IMR-90 (cell line): ENCODE measurements around the gene KLHDC10. TPM values are rescaled to one million over a fixed set of nuclear protein-coding genes. Genes with fewer than 3 reads are reported as not detected.

Experiments used
- ATAC-seq: fragments of 200-7000 bp; cut with Tn5 transposase; 2 replicates; pipeline ENCODE4 v1.9.1; 2020; ENCODE audit warnings: low read depth, mild to moderate bottlenecking, moderate library complexity
- BruUV-seq: library from RNA; stranded (reverse); fragments of 400-500 nt; replicated peaks from 2 replicates; lab custom pipeline; 2021; lab: Mats Ljungman, UMichigan
- CTCF ChIA-PET: fragments of 300-600 bp; formaldehyde crosslinking; extraction: SDS; loops from one replicate; lab custom pipeline; 2021; ENCODE audit warnings: antibody characterized with exemption; lab: Yijun Ruan, JAX
- POLR2A ChIA-PET: fragments of 300-600 bp; sonication (Branson Sonifier 250); formaldehyde crosslinking; loops from one replicate; lab custom pipeline; 2022; ENCODE audit warnings: antibody characterized with exemption; ENCODE audit not compliant: unreplicated experiment; lab: Charles Lee
- DNase-seq: peaks from one replicate; pipeline ENCODE4 v3.0.0; 2013
- H2AFZ ChIP-seq: replicated peaks from 2 replicates; pipeline ENCODE3; 2013; ENCODE audit warnings: low read length, mild to moderate bottlenecking; ENCODE audit not compliant: poor library complexity
- H2AK5ac ChIP-seq: 2 replicates; pipeline ENCODE4 v1.6.1; 2013; ENCODE audit warnings: low read depth, low read length, inconsistent platforms
- H2AK9ac ChIP-seq: replicated peaks from 2 replicates; pipeline ENCODE3; 2013; ENCODE audit warnings: mild to moderate bottlenecking, low read depth, low read length, moderate library complexity; ENCODE audit not compliant: poor library complexity
- H2BK120ac ChIP-seq: 2 replicates; pipeline ENCODE4 v1.6.1; 2013; ENCODE audit warnings: low read depth, low read length, inconsistent platforms
- H2BK15ac ChIP-seq: 3 replicates; pipeline ENCODE4 v1.6.1; 2013; ENCODE audit warnings: low read depth, low read length, inconsistent platforms
- H2BK20ac ChIP-seq: 2 replicates; pipeline ENCODE4 v1.6.1; 2013; ENCODE audit warnings: low read depth, mild to moderate bottlenecking, inconsistent platforms, low read length, moderate library complexity
- H2BK5ac ChIP-seq: 2 replicates; pipeline ENCODE4 v1.6.1; 2013; ENCODE audit warnings: mild to moderate bottlenecking, low read depth, low read length, inconsistent platforms; ENCODE audit not compliant: poor library complexity, severe bottlenecking
- H3K14ac ChIP-seq: replicated peaks from 2 replicates; pipeline ENCODE4 v1.6.1; 2013; ENCODE audit warnings: low read depth, low read length, inconsistent platforms
- H3K18ac ChIP-seq: 2 replicates; pipeline ENCODE4 v1.6.1; 2013; ENCODE audit warnings: low read depth, low read length, control low read depth
- H3K23ac ChIP-seq: 2 replicates; pipeline ENCODE4 v1.6.1; 2013; ENCODE audit warnings: low read depth, low read length, inconsistent platforms
- H3K27ac ChIP-seq: 2 replicates; pipeline ENCODE4 v1.5.1; 2013; ENCODE audit warnings: mild to moderate bottlenecking, control low read depth, low read length; ENCODE audit not compliant: insufficient read depth
- H3K27me3 ChIP-seq: 2 replicates; pipeline ENCODE4 v1.6.1; 2013; ENCODE audit warnings: low read length; ENCODE audit not compliant: control insufficient read depth, insufficient read depth
- H3K36me3 ChIP-seq: 2 replicates; pipeline ENCODE4 v1.6.1; 2013; ENCODE audit warnings: low read length, mixed read lengths; ENCODE audit not compliant: control insufficient read depth, insufficient read depth
- H3K4ac ChIP-seq: 2 replicates; pipeline ENCODE4 v1.6.1; 2013; ENCODE audit warnings: low read depth, low read length, inconsistent platforms
- H3K4me1 ChIP-seq: 2 replicates; pipeline ENCODE4 v1.6.1; 2013; ENCODE audit warnings: low read length, mixed read lengths; ENCODE audit not compliant: control insufficient read depth, insufficient read depth
- H3K4me2 ChIP-seq: 2 replicates; pipeline ENCODE4 v1.6.1; 2013; ENCODE audit warnings: low read depth, mild to moderate bottlenecking, control low read depth, low read length, moderate library complexity
- H3K4me3 ChIP-seq: 2 replicates; pipeline ENCODE4 v1.5.1; 2013; ENCODE audit warnings: low read depth, mild to moderate bottlenecking, control low read depth, low read length, moderate library complexity; ENCODE audit not compliant: insufficient read depth
- H3K56ac ChIP-seq: 2 replicates; pipeline ENCODE4 v1.6.1; 2013; ENCODE audit warnings: low read length, inconsistent platforms; ENCODE audit not compliant: insufficient read depth; ENCODE audit errors: extremely low read depth
- H3K79me1 ChIP-seq, 2 experiments: 2 replicates each; pipeline ENCODE4 v1.6.1; 2013; ENCODE audit warnings: low read length in 2 of 2, inconsistent platforms in 1 of 2, low read depth in 1 of 2
- H3K9ac ChIP-seq: 2 replicates; pipeline ENCODE4 v1.6.1; 2013; ENCODE audit warnings: low read depth, low read length, control low read depth
- H3K9me1 ChIP-seq: 2 replicates; pipeline ENCODE4 v1.6.1; 2013; ENCODE audit warnings: low read length, inconsistent platforms; ENCODE audit not compliant: insufficient read depth
- H3K9me3 ChIP-seq: 2 replicates; pipeline ENCODE4 v1.6.1; 2013; ENCODE audit warnings: low read length; ENCODE audit not compliant: control insufficient read depth, insufficient read depth
- H4K20me1 ChIP-seq: 2 replicates; pipeline ENCODE4 v1.6.1; 2013; ENCODE audit warnings: low read length, inconsistent platforms; ENCODE audit not compliant: insufficient read depth
- H4K5ac ChIP-seq: 2 replicates; pipeline ENCODE4 v1.6.1; 2013; ENCODE audit warnings: mild to moderate bottlenecking, low read depth, low read length, control low read depth
- H4K8ac ChIP-seq, 2 experiments: 2 replicates each; pipeline ENCODE4 v1.6.1; 2013; ENCODE audit warnings: low read depth in 2 of 2, low read length in 2 of 2, control low read depth in 1 of 2, inconsistent platforms in 1 of 2
- H4K91ac ChIP-seq: 2 replicates; pipeline ENCODE4 v1.6.1; 2013; ENCODE audit warnings: low read depth, low read length, inconsistent platforms; ENCODE audit not compliant: insufficient read depth
- BHLHE40 ChIP-seq: fragments of 150-350 bp; IDR thresholded peaks from 2 replicates; pipeline ENCODE4 v1.6.1; 2016; ENCODE audit warnings: mild to moderate bottlenecking, low read depth, low read length
- CHD1 ChIP-seq: IDR thresholded peaks from 2 replicates; pipeline ENCODE4 v1.6.1; 2012; ENCODE audit warnings: low read depth, low read length, improper control_type of control experiment
- ELK1 ChIP-seq: fragments of 150-350 bp; IDR thresholded peaks from 2 replicates; pipeline ENCODE4 v1.6.1; 2016; ENCODE audit warnings: low read depth, mild to moderate bottlenecking, low read length, moderate library complexity, borderline replicate concordance
- FOS ChIP-seq: fragments of 150-350 bp; IDR thresholded peaks from 2 replicates; pipeline ENCODE4 v1.6.1; 2016; ENCODE audit warnings: low read depth, low read length
- MXI1 ChIP-seq: IDR thresholded peaks from 2 replicates; pipeline ENCODE4 v1.6.1; 2012; ENCODE audit warnings: low read depth, mild to moderate bottlenecking, low read length, moderate library complexity, borderline replicate concordance
- POLR2A ChIP-seq: IDR thresholded peaks from 2 replicates; pipeline ENCODE4 v1.6.1; 2012; ENCODE audit warnings: mild to moderate bottlenecking, low read depth, low read length
- RAD21 ChIP-seq: IDR thresholded peaks from 2 replicates; pipeline ENCODE4 v1.6.1; 2012; ENCODE audit warnings: low read length, improper control_type of control experiment
- RCOR1 ChIP-seq: IDR thresholded peaks from 2 replicates; pipeline ENCODE4 v1.6.1; 2012; ENCODE audit warnings: mild to moderate bottlenecking, low read length, improper control_type of control experiment; ENCODE audit not compliant: insufficient replicate concordance
- RFX5 ChIP-seq: IDR thresholded peaks from 2 replicates; pipeline ENCODE4 v1.8.0; 2012; ENCODE audit warnings: low read depth, mild to moderate bottlenecking, low read length, moderate library complexity
- SMC3 ChIP-seq: fragments of 150-350 bp; IDR thresholded peaks from 2 replicates; pipeline ENCODE4 v1.6.1; 2016; ENCODE audit warnings: low read depth, mild to moderate bottlenecking, antibody characterized with exemption, low read length, moderate library complexity
- WGBS, 2 experiments: methylation state at CpG; one replicate each; pipeline versions ENCODE4 v1.1.5 to v1.1.7; 2013; ENCODE audit warnings: missing lambda C conversion rate in 2 of 2; ENCODE audit not compliant: insufficient read length in 1 of 2; ENCODE audit errors: extremely low coverage in 2 of 2; 5-methylcytosine and 5-hydroxymethylcytosine counted together
- dilution Hi-C: fragments of 300-500 bp; cut with HindIII; formaldehyde crosslinking; loops from one replicate; pipeline ENCODE4 v1.14.3; 2018; ENCODE audit warnings: low sequenced_read_pairs; ENCODE audit not compliant: unreplicated experiment
- in situ Hi-C: fragments of 300-500 bp; cut with MboI; formaldehyde crosslinking; loops from 3 replicates; pipeline ENCODE4 v1.14.3; 2019; ENCODE audit warnings: low sequenced_read_pairs, inconsistent platforms, mixed read lengths
- intact Hi-C: fragments of 100-400 bp; cut with micrococcal nuclease; formaldehyde crosslinking; loops from 2 replicates; pipeline ENCODE4 v1.10.0; 2022
- polyA plus RNA-seq, 3 experiments: library from polyadenylated mRNA; depleted of rRNA; stranded (reverse); fragments of >200 nt; gene quantifications; 2 replicates each; pipeline ENCODE4 v1.2.3, GENCODE V29; 2012; ENCODE audit warnings: low replicate concordance in 1 of 3
- total RNA-seq: library from RNA; depleted of rRNA; stranded (reverse); fragments of >200 nt; gene quantifications from 2 replicates; pipeline ENCODE4 v1.2.3, GENCODE V29; 2012
- TF ChIP-seq, protein P1 (sequence below): conservative IDR thresholded peaks from 2 replicates; pipeline ENCODE4 v1.5.1; 2012; ENCODE audit warnings: mild to moderate bottlenecking, low read depth, low read length, improper control_type of control experiment
- TF ChIP-seq, protein P2 (sequence below): fragments of 150-350 bp; IDR thresholded peaks from 2 replicates; pipeline ENCODE4 v1.6.1; 2017; ENCODE audit warnings: mild to moderate bottlenecking, antibody characterized with exemption, low read length, low read depth

The KLHDC10 gene
- total and polyA plus RNA-seq, 2 of the 4 experiments (the other 2 are of a cell fraction), result 12.4 to 27.1 TPM

GRCh38 chr7:130087364-130087763 is 17.0 kb downstream of the KLHDC10 start:
- no peak overlapping the region for H4K91ac ChIP-seq
- dilution Hi-C loops (no loop called here), in situ Hi-C loops (no loop called here), intact Hi-C loops (no loop called here)
- ATAC-seq (peak; percentile 21; the same call in 1 of the 2 replicates), DNase-seq (peak; percentile 31)
- no peak overlapping the region for H3K56ac ChIP-seq
- H3K23ac ChIP-seq, result no peak overlapping the region
- H2AK5ac ChIP-seq, result no peak overlapping the region
- H2AFZ ChIP-seq, result no peak overlapping the region
- H3K79me1 ChIP-seq, result peaks cover 17 to 45% of the 10 kb centered on the region in 2 experiments
- H3K27ac ChIP-seq, result no peak overlapping the region
- no peak overlapping the region for H4K5ac ChIP-seq
- no peak overlapping the region for H2AK9ac ChIP-seq
- no peak overlapping the region for H3K4ac ChIP-seq
- ChIA-PET CTCF (interaction anchor here (0.6 to 1.1 kb wide), 4 partner anchors 9 to 122 kb away, joined by 3 to 7 read pairs (median 4); partner anchors contain the start of gene KLHDC10), POLR2A (interaction anchor here (0.6 kb wide), 1 partner anchor 14 kb away, joined by 4 read pairs; no protein-coding TSS in a partner anchor)
- H2BK20ac ChIP-seq, result no peak overlapping the region
- H2BK15ac ChIP-seq, result no peak overlapping the region
- no peaks in the 10 kb centered on the region for H3K36me3 ChIP-seq
- H2BK5ac ChIP-seq, result no peak overlapping the region
- 0 out of 2 replicates have a peak, but pooled peaks cover 2% of the 10 kb centered on the region for H3K4me1 ChIP-seq
- H4K8ac ChIP-seq, result no peak overlapping the region
- H3K18ac ChIP-seq, result no peak overlapping the region
- H3K9ac ChIP-seq, result no peak overlapping the region
- WGBS, 2 experiments, result no CpG with 5 or more reads among the region's 1 CpG
- no peaks in the 10 kb centered on the region for H3K9me3 ChIP-seq
- no peak overlapping the region for H3K14ac ChIP-seq
- H3K4me3 ChIP-seq, result no peak overlapping the region
- no peaks in the 10 kb centered on the region for H3K9me1 ChIP-seq
- H3K27me3 ChIP-seq, result no peaks in the 10 kb centered on the region
- TF ChIP-seq ELK1 (no peak), SMC3 (no peak), POLR2A (no peak), CHD1 (no peak), RCOR1 (no peak), FOS (no peak), MXI1 (no peak), BHLHE40 (no peak), RFX5 (no peak), RAD21 (no peak)
- TF ChIP-seq, protein P1, sequence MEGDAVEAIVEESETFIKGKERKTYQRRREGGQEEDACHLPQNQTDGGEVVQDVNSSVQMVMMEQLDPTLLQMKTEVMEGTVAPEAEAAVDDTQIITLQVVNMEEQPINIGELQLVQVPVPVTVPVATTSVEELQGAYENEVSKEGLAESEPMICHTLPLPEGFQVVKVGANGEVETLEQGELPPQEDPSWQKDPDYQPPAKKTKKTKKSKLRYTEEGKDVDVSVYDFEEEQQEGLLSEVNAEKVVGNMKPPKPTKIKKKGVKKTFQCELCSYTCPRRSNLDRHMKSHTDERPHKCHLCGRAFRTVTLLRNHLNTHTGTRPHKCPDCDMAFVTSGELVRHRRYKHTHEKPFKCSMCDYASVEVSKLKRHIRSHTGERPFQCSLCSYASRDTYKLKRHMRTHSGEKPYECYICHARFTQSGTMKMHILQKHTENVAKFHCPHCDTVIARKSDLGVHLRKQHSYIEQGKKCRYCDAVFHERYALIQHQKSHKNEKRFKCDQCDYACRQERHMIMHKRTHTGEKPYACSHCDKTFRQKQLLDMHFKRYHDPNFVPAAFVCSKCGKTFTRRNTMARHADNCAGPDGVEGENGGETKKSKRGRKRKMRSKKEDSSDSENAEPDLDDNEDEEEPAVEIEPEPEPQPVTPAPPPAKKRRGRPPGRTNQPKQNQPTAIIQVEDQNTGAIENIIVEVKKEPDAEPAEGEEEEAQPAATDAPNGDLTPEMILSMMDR, result no peak
- TF ChIP-seq, protein P2, sequence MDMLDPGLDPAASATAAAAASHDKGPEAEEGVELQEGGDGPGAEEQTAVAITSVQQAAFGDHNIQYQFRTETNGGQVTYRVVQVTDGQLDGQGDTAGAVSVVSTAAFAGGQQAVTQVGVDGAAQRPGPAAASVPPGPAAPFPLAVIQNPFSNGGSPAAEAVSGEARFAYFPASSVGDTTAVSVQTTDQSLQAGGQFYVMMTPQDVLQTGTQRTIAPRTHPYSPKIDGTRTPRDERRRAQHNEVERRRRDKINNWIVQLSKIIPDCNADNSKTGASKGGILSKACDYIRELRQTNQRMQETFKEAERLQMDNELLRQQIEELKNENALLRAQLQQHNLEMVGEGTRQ, result no peak
- H2BK120ac ChIP-seq, result no peak overlapping the region
- H4K20me1 ChIP-seq, result peaks cover 17% of the 10 kb centered on the region; the same call in 1 of the 2 replicates
- no peak overlapping the region for H3K4me2 ChIP-seq
- no TSS peak for BruUV-seq
